PC-9 (cell line): Measurements from ENCODE around the gene ATG9A. TPM values are rescaled to one million over a fixed set of nuclear protein-coding genes. Genes with fewer than 3 reads are reported as not detected.
A peak's percentile ranks its signal among the peaks of the same experiment; 100 is the strongest.

Experiments used
- BruUV-seq: library from RNA; stranded (reverse); fragments of 400-500 nt; replicated peaks from 2 replicates; lab custom pipeline; 2021; lab: Mats Ljungman, UMichigan
- CTCF ChIA-PET: fragments of 300-600 bp; sonication (Branson Sonifier 250); formaldehyde crosslinking; loops from one replicate; lab custom pipeline; 2022; ENCODE audit warnings: antibody characterized with exemption; lab: Charles Lee
- POLR2A ChIA-PET: fragments of 300-600 bp; sonication (Branson Sonifier 250); formaldehyde crosslinking; loops from one replicate; lab custom pipeline; 2022; ENCODE audit warnings: antibody characterized with exemption; ENCODE audit not compliant: unreplicated experiment; lab: Charles Lee
- DNase-seq, 2 experiments: peaks; one replicate each; pipeline versions ENCODE4 v3.0.0 to v3.0.0-alpha.2; 2015 to 2022; ENCODE audit warnings: mixed read lengths in 1 of 2
- H2AFZ ChIP-seq: fragments of 200-600 bp; sonication (generic); 2 replicates; pipeline ENCODE4 v1.8.1; 2017; ENCODE audit warnings: antibody characterized with exemption
- H3F3A ChIP-seq: fragments of 200-600 bp; sonication (generic); 2 replicates; pipeline ENCODE4 v1.8.1; 2017; ENCODE audit warnings: antibody characterized with exemption, mild to moderate bottlenecking, low read depth; ENCODE audit not compliant: insufficient read depth
- H3K27ac ChIP-seq: fragments of 200-600 bp; sonication (generic); 2 replicates; pipeline ENCODE4 v1.6.1; 2016; ENCODE audit warnings: mixed run types
- H3K27me3 ChIP-seq: fragments of 200-600 bp; sonication (generic); 2 replicates; pipeline ENCODE4 v1.6.1; 2016; ENCODE audit warnings: low read depth, mixed run types; ENCODE audit not compliant: insufficient read depth
- H3K36me3 ChIP-seq: fragments of 200-600 bp; sonication (generic); 2 replicates; pipeline ENCODE4 v1.6.1; 2016; ENCODE audit warnings: low read depth, mixed run types
- H3K4me1 ChIP-seq: fragments of 200-600 bp; sonication (generic); replicated peaks from 2 replicates; pipeline ENCODE4 v1.6.1; 2016; ENCODE audit warnings: mixed run types; ENCODE audit not compliant: insufficient read depth
- H3K4me2 ChIP-seq: fragments of 200-600 bp; sonication (generic); 2 replicates; pipeline ENCODE4 v1.6.1; 2017; ENCODE audit warnings: mixed run types
- H3K4me3 ChIP-seq: fragments of 200-600 bp; sonication (generic); 2 replicates; pipeline ENCODE4 v1.6.1; 2016; ENCODE audit warnings: mixed run types
- H3K79me2 ChIP-seq: fragments of 200-600 bp; sonication (generic); 2 replicates; pipeline ENCODE4 v1.6.1; 2017; ENCODE audit warnings: low read depth, mixed run types
- H3K9me2 ChIP-seq: fragments of 200-600 bp; sonication (generic); 2 replicates; pipeline ENCODE4 v1.8.1; 2017; ENCODE audit warnings: mild to moderate bottlenecking; ENCODE audit not compliant: insufficient read depth
- H3K9me3 ChIP-seq: fragments of 200-600 bp; sonication (generic); 2 replicates; pipeline ENCODE4 v1.8.1; 2016; ENCODE audit warnings: low read depth; ENCODE audit not compliant: insufficient read depth
- H4K20me1 ChIP-seq: fragments of 200-600 bp; sonication (generic); 2 replicates; pipeline ENCODE4 v1.8.1; 2017; ENCODE audit not compliant: insufficient read depth
- EZH2 ChIP-seq: fragments of 200-600 bp; sonication (generic); IDR thresholded peaks from 2 replicates; pipeline ENCODE4 v1.8.0; 2017; ENCODE audit warnings: antibody characterized with exemption, low read depth
- intact Hi-C: fragments of 100-400 bp; cut with micrococcal nuclease; formaldehyde crosslinking; loops from one replicate; pipeline ENCODE4 v1.10.0; 2022; ENCODE audit not compliant: unreplicated experiment
- total RNA-seq: library from RNA; stranded (reverse); gene quantifications from 2 replicates; pipeline ENCODE4 v1.2.3, GENCODE V29; 2021
- TF ChIP-seq, protein P1 (sequence below): fragments of 200-600 bp; sonication (generic); conservative IDR thresholded peaks from 2 replicates; pipeline ENCODE4 v1.6.1; 2017; ENCODE audit warnings: mixed run types, antibody characterized with exemption, mild to moderate bottlenecking, moderate library complexity

The ATG9A gene
- total RNA-seq, 1 experiment from 2014 or later: 56.0 TPM

DNA sequence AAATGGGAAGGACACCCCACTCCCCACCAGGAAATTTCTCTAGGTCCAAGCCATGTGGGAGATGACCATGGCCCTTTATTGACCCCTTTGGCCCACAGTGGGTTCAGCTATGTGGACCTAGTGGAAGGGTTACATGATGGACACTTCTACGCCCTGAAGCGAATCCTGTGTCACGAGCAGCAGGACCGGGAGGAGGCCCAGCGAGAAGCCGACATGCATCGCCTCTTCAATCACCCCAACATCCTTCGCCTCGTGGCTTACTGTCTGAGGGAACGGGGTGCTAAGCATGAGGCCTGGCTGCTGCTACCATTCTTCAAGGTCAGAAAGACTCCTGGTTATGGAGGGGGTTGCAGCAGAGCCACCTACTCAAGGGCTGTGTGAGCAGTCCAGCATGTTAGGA, 17.1 kb upstream of the ATG9A start:
- CTCF ChIA-PET: no interaction called here
- no peak for DNase-seq
- H2AFZ ChIP-seq: no peak overlapping the region
- H3K79me2 ChIP-seq: peaks cover 34% of the 10 kb centered on the region
- TF ChIP-seq EZH2: no peak
- TF ChIP-seq, protein P1, sequence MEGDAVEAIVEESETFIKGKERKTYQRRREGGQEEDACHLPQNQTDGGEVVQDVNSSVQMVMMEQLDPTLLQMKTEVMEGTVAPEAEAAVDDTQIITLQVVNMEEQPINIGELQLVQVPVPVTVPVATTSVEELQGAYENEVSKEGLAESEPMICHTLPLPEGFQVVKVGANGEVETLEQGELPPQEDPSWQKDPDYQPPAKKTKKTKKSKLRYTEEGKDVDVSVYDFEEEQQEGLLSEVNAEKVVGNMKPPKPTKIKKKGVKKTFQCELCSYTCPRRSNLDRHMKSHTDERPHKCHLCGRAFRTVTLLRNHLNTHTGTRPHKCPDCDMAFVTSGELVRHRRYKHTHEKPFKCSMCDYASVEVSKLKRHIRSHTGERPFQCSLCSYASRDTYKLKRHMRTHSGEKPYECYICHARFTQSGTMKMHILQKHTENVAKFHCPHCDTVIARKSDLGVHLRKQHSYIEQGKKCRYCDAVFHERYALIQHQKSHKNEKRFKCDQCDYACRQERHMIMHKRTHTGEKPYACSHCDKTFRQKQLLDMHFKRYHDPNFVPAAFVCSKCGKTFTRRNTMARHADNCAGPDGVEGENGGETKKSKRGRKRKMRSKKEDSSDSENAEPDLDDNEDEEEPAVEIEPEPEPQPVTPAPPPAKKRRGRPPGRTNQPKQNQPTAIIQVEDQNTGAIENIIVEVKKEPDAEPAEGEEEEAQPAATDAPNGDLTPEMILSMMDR: no peak
- peak overlapping the region; percentile 87 for H3K4me2 ChIP-seq
- peaks cover 57% of the 10 kb centered on the region for H3K4me1 ChIP-seq
- intact Hi-C loops: no loop called here
- no peak overlapping the region for H3K4me3 ChIP-seq
- no peak overlapping the region for H3K27ac ChIP-seq
- no peaks in the 10 kb centered on the region for H3K27me3 ChIP-seq
- no peaks in the 10 kb centered on the region for H3K9me2 ChIP-seq
- POLR2A ChIA-PET: no interaction called here
- H3F3A ChIP-seq: peaks cover 42% of the 10 kb centered on the region
- H3K36me3 ChIP-seq: 0 out of 2 replicates have a peak, but pooled peaks cover 9% of the 10 kb centered on the region
- H4K20me1 ChIP-seq: no peaks in the 10 kb centered on the region
- no peaks in the 10 kb centered on the region for H3K9me3 ChIP-seq
- BruUV-seq: no TSS peak

DNA sequence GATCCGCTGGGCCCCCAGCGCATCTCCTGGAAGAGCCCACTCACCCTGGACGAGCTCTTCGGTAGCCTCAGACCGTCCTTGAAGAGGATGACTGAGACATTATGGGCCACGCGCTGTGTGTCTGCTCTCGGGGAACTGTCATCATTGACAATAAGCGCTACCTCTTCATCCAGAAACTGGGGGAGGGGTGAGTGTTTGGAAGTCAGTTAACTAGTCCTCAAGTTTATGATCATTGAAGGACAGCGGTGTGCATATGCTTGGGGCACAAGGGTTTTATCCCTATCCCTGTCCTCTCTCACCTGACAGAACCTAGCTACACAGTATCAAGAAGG, 16.4 kb upstream of the ATG9A start:
- no peaks in the 10 kb centered on the region for H3K9me3 ChIP-seq
- DNase-seq: no peak
- H2AFZ ChIP-seq: peak overlapping the region; percentile 95
- intact Hi-C loops: no loop called here
- no peaks in the 10 kb centered on the region for H3K27me3 ChIP-seq
- TF ChIP-seq, protein P1: no peak
- TF ChIP-seq EZH2: no peak
- H3K4me3 ChIP-seq: peak overlapping the region; percentile 85
- BruUV-seq: TSS peak; percentile 69
- ChIA-PET POLR2A (interaction anchor here (0.5 to 0.7 kb wide), 2 partner anchors 32 to 40 kb away, joined by 4 read pairs; no protein-coding TSS in a partner anchor), CTCF (no interaction called here)
- H4K20me1 ChIP-seq: no peaks in the 10 kb centered on the region
- H3K4me2 ChIP-seq: peak overlapping the region; percentile 87
- H3F3A ChIP-seq: peaks cover 35% of the 10 kb centered on the region
- H3K27ac ChIP-seq: peak overlapping the region; percentile 41; the same call in 1 of the 2 replicates
- no peaks in the 10 kb centered on the region for H3K9me2 ChIP-seq
- H3K4me1 ChIP-seq: peaks cover 51% of the 10 kb centered on the region
- H3K79me2 ChIP-seq: peaks cover 28% of the 10 kb centered on the region
- H3K36me3 ChIP-seq: 0 out of 2 replicates have a peak, but pooled peaks cover 3% of the 10 kb centered on the region

DNA sequence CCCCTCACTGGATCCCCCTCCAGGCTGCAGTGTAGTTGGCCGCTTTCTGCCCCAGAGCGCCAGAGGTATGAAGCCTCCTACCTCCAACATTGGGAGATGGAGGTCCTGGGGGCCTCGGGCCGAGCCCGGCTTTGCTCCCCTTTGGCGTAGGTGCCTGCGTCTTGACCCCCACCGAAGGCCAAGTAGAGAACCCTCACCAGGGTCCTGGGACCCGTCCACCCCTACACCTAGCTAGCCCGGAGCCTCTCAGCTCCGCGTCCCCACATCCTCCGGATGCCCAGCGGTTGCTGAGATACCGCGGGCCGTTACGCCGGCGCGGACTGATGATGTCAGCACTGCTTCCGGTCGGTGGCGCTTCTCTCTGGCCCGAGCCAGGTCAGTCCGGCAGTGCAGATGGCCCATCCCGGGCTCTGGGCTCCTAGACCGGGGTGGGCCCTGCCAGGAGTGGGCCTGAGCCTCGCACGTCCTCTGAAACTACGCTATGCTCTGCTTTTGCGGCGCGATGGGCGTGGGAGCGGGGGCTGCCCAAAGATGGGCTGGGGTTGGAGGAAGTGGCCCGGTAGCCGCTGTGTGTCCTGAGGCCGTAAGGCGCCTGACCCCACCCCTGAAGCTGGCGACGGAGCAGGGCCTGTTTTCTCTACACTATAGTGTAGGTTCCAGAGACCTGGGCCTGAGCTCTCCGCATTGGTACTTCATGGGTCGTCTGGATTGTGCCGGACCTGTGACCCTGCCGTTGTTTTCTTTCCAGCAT, 15.9 kb upstream of the ATG9A start, which contains the start of the genes GLB1L and STK16:
Gene GLB1L, minus strand, starts transcription at position 297 of the 751 bp plus-strand sequence. CDS start 1,871 bp downstream, outside the sequence.
Gene STK16, plus strand, starts transcription at position 332 of the 751 bp plus-strand sequence. CDS start 521 bp downstream, outside the sequence.
- intact Hi-C loops: no loop called here
- no peaks in the 10 kb centered on the region for H3K9me3 ChIP-seq
- no peaks in the 10 kb centered on the region for H4K20me1 ChIP-seq
- peak within 1 kb of the TSS; percentile 95 for H2AFZ ChIP-seq
- TF ChIP-seq, protein P1: no peak
- no peak for TF ChIP-seq EZH2
- H3K9me2 ChIP-seq: no peaks in the 10 kb centered on the region
- peak within 1 kb of the TSS; percentile 87 for H3K4me2 ChIP-seq
- 0 out of 2 replicates have a peak, but pooled peaks cover 3% of the 10 kb centered on the region for H3K36me3 ChIP-seq
- H3K4me3 ChIP-seq: peak within 1 kb of the TSS; percentile 85
- no TSS peak for BruUV-seq
- no peaks in the 10 kb centered on the region for H3K27me3 ChIP-seq
- ChIA-PET POLR2A (interaction anchor here (0.5 to 0.8 kb wide), 6 partner anchors 39 to 352 kb away, joined by 4 to 8 read pairs (median 4); no protein-coding TSS in a partner anchor), CTCF (interaction anchor here (0.7 kb wide), 1 partner anchor 391 kb away, joined by 3 read pairs; no protein-coding TSS in a partner anchor)
- peak; percentile 70 to 89 for DNase-seq
- peaks cover 45% of the 10 kb centered on the region for H3K4me1 ChIP-seq
- peaks cover 30% of the 10 kb centered on the region for H3F3A ChIP-seq
- H3K79me2 ChIP-seq: peaks cover 28% of the 10 kb centered on the region
- peak within 1 kb of the TSS; percentile 41; the same call in 1 of the 2 replicates for H3K27ac ChIP-seq
